ENCODE data around the gene DNAH6. TPM values are rescaled to one million over a fixed set of nuclear protein-coding genes. Genes with fewer than 3 reads are reported as not detected.
"Not testable (repeated sequence)": the region's sequence is repeated elsewhere in the genome, so short reads cannot be mapped to it uniquely, and the experiment has no call there.

The DNAH6 gene, protein sequence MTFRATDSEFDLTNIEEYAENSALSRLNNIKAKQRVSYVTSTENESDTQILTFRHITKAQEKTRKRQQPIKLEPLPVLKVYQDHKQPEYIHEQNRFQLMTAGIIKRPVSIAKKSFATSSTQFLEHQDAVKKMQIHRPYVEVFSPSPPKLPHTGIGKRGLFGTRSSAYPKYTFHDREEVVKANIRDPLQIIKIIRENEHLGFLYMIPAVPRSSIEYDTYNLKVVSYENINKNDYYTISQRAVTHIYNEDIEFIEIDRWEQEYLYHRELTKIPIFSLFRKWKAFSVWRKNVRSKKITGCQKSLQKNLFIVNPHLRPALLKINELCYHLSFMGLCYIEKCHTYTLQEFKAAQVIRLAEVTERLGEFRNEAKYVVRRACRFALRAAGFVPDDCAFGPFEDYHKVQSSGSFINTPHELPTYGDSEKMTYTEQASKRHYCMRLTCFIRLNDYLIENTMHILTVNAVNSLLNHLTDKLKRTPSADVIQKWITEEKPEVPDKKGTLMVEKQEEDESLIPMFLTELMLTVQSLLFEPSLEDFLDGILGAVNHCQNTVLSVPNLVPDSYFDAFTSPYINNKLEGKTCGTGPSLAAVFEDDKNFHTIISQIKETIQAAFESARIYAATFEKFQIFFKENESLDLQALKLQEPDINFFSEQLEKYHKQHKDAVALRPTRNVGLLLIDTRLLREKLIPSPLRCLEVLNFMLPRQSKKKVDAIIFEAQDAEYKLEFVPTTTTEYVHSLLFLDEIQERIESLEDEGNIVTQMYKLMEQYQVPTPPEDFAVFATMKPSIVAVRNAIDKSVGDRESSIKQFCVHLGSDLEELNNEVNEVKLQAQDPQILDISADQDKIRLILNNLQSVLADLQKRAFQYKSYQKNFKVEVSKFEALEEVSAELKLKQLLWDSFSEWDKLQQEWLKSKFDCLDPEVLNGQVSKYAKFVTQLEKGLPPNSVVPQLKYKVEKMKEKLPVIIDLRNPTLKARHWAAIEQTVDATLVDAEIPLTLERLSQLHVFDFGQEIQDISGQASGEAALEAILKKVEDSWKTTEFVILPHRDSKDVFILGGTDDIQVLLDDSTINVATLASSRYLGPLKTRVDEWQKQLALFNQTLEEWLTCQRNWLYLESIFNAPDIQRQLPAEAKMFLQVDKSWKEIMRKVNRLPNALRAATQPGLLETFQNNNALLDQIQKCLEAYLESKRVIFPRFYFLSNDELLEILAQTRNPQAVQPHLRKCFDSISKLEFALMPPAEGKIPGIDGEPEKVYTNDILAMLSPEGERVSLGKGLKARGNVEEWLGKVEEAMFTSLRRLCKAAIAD (N-terminal part only)
- 10 to 100 TPM; 15.1 to 16.9 TPM for total RNA-seq
- 1 to 10 TPM; 1.9 TPM for polyA plus RNA-seq
- long read RNA-seq, donor 1 = 0 reads
- long read RNA-seq, donor 2 = 0 reads
- long read RNA-seq, donor 3, partial matches to known transcripts = 8 of 8 reads
- long read RNA-seq, donor 3, other reads (novel, unspliced or antisense) = 0 of 8 reads
- long read RNA-seq, donor 4 = 0 reads
- long read RNA-seq, donor 5, partial matches to known transcripts = 0 of 9 reads
- long read RNA-seq, donor 5, other reads (novel, unspliced or antisense) = 9 of 9 reads

DNA sequence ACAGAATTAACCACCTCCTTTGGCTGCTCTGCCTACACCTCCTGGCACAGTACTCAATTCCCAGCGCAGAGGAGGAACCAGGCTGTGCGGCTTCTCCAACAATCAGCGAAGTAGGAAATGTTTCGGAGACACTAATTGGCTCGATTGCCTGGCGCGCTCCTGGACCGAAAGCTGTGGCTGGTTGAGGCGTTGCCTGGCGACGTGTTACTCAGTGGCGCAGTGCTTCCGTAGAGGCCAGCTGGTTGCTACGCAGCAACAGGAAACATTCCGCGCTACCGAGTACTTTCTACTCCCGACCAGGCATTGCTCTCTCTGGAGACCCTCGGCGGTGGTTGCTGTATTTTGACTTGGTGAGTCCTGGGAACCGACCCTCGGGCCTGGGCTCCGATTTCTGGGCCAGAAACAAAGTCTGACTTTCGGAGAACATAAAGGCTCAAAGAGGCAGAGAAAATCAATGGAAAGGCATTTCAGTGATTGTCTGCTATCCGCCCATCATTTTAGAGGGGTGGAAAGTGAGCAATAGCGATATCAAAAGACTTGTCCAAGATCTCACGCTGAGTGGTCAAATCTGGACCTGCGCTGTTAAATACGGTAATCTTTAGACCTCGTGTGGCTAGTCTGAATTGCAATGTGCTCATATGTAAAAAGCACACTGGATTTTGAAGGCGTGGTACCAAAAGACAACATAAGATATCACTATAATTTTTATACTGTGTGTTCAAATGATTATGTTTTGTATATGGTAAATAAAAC is at the start of gene DNAH6:
TSS of gene DNAH6 (plus strand) at position 265 of the 753 bp plus-strand sequence. CDS start 1,329 bp downstream, outside the sequence.
- TF ChIP-seq, protein P1, sequence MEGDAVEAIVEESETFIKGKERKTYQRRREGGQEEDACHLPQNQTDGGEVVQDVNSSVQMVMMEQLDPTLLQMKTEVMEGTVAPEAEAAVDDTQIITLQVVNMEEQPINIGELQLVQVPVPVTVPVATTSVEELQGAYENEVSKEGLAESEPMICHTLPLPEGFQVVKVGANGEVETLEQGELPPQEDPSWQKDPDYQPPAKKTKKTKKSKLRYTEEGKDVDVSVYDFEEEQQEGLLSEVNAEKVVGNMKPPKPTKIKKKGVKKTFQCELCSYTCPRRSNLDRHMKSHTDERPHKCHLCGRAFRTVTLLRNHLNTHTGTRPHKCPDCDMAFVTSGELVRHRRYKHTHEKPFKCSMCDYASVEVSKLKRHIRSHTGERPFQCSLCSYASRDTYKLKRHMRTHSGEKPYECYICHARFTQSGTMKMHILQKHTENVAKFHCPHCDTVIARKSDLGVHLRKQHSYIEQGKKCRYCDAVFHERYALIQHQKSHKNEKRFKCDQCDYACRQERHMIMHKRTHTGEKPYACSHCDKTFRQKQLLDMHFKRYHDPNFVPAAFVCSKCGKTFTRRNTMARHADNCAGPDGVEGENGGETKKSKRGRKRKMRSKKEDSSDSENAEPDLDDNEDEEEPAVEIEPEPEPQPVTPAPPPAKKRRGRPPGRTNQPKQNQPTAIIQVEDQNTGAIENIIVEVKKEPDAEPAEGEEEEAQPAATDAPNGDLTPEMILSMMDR (IDR thresholded peaks at IDR 0.05; ENCODE audit: control extremely low read depth, extremely low read depth) = no peak
- Histone ChIP-seq H3K36me3 (ENCODE audit: control insufficient read depth in 4 of 4, insufficient read depth in 4 of 4, low read length in 4 of 4) (no peaks in the 10 kb centered on the region), H3K4me3 (peak within 1 kb of the TSS; percentile 11), H3K27ac (ENCODE audit: low read depth in 1 of 2, low read length in 1 of 2) (peak within 1 kb of the TSS in 1 of 2 donors; percentile 64), H3K4me1 (ENCODE audit: control insufficient read depth in 5 of 5, insufficient read depth in 5 of 5, low read length in 5 of 5) (peaks cover 0 to 4% (median 0%) of the 10 kb centered on the region in 5 donors), H3K27me3 (ENCODE audit: control insufficient read depth in 3 of 3, insufficient read depth in 3 of 3, low read length in 2 of 3) (no peaks in the 10 kb centered on the region), H3K9me3 (ENCODE audit: control insufficient read depth in 4 of 4, insufficient read depth in 3 of 4, low read length in 3 of 4) (no peaks in the 10 kb centered on the region), H3K9ac (ENCODE audit: insufficient read depth in 1 of 2, low read length in 2 of 2) (peak within 1 kb of the TSS; percentile 67 to 80)
- 12 to 13% methylated on average over 31 of the region's 31 CpGs for whole genome bisulfite sequencing, 2 donors
- DNase-seq = peak; percentile 98 to 99 (median 99)
- peak; percentile 98 for ATAC-seq (ENCODE audit: insufficient read depth, low FRiP score)

DNA sequence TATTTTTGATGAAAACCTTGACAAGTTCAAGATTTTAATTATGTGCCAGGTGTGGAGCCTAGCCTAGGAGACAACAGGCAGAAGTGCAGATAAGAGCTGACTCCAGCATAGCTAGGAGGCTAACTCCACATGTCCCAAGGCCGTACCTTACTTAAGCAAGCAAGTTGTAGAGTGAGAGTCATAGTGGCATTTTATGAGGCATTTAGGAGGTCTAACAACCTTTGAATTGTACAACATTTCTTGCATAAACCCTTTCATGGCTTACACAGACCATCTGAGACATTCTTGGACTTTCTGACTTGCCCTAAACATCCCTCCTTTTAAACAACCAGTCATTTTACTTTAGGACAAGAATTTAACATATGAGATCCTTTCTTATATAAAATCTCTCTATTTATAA is 48.9 kb upstream of the DNAH6 start:
- Histone ChIP-seq H3K4me1 (ENCODE audit: control insufficient read depth in 5 of 5, insufficient read depth in 5 of 5, low read length in 5 of 5) (peaks cover 0 to 7% (median 3%) of the 10 kb centered on the region in 5 donors), H3K36me3 (ENCODE audit: control insufficient read depth in 4 of 4, insufficient read depth in 4 of 4, low read length in 4 of 4) (no peaks in the 10 kb centered on the region), H3K27ac (ENCODE audit: low read depth in 1 of 2, low read length in 1 of 2) (no peak overlapping the region), H3K9me3 (ENCODE audit: control insufficient read depth in 4 of 4, insufficient read depth in 3 of 4, low read length in 3 of 4) (peaks cover 0 to 7% (median 0%) of the 10 kb centered on the region in 4 donors), H3K4me3 (no peak overlapping the region), H3K9ac (ENCODE audit: insufficient read depth in 1 of 2, low read length in 2 of 2) (no peak overlapping the region), H3K27me3 (ENCODE audit: control insufficient read depth in 3 of 3, insufficient read depth in 3 of 3, low read length in 2 of 3) (no peaks in the 10 kb centered on the region)
- 96 to 98% methylated on average over 1 of the region's 1 CpG for WGBS, 2 donors
- DNase-seq = no peak
- ATAC-seq (ENCODE audit: insufficient read depth, low FRiP score) = no peak
- TF ChIP-seq, protein P1 (IDR thresholded peaks at IDR 0.05; ENCODE audit: control extremely low read depth, extremely low read depth) = no peak

DNA sequence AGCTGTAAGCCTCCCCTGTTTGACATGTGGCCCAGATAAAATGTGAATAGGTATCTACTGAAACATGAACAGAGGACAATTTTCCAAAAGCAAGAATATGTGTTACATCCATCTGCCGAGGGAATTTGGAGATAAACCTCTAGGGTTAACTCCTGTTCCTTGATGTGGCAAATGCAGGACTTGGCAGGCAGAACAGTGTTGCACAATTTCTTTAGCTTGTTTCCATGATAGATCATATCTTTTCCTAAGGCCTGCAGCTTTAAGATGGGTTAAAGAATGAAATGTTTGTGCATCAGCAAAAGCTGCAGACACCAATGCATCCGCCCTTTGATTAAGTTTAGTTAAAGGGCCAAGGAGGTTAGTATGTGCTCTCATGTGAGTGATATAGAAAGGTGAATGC is 43.9 kb upstream of the DNAH6 start:
- H3K4me1 ChIP-seq (ENCODE audit: control insufficient read depth in 5 of 5, insufficient read depth in 5 of 5, low read length in 5 of 5) = peaks cover 0 to 27% (median 14%) of the 10 kb centered on the region in 5 donors
- not testable (repeated sequence) for H3K27me3 ChIP-seq (ENCODE audit: control insufficient read depth in 3 of 3, insufficient read depth in 3 of 3, low read length in 2 of 3); ATAC-seq (ENCODE audit: insufficient read depth, low FRiP score); H3K27ac ChIP-seq (ENCODE audit: low read depth in 1 of 2, low read length in 1 of 2); H3K9me3 ChIP-seq (ENCODE audit: control insufficient read depth in 4 of 4, insufficient read depth in 3 of 4, low read length in 3 of 4); H3K36me3 ChIP-seq (ENCODE audit: control insufficient read depth in 4 of 4, insufficient read depth in 4 of 4, low read length in 4 of 4); H3K9ac ChIP-seq (ENCODE audit: insufficient read depth in 1 of 2, low read length in 2 of 2); H3K4me3 ChIP-seq
- peak; percentile 74 to 92 (median 92) for DNase-seq
- WGBS, 2 donors = 49 to 52% methylated on average over 2 of the region's 2 CpGs
